ENCODE data around the gene FAM72A. TPM values are rescaled to one million over a fixed set of nuclear protein-coding genes. Genes with fewer than 3 reads are reported as not detected.
"Not testable (repeated sequence)": the region's sequence is repeated elsewhere in the genome, so short reads cannot be mapped to it uniquely, and the experiment has no call there.

Gene FAM72A
- total RNA-seq (1 to 10 TPM; 3.1 to 5.6 TPM), polyA plus RNA-seq (1 to 10 TPM; 2.3 to 4.1 TPM)
- long read RNA-seq, donor 1, partial matches to known transcripts: 0 of 1 reads
- long read RNA-seq, donor 1, other reads (novel, unspliced or antisense): 0 of 1 reads
- long read RNA-seq, donor 2, partial matches to known transcripts: 0 of 1 reads
- long read RNA-seq, donor 2, other reads (novel, unspliced or antisense): 0 of 1 reads
- long read RNA-seq, donor 3, partial matches to known transcripts: 0 of 1 reads
- long read RNA-seq, donor 3, other reads (novel, unspliced or antisense): 0 of 1 reads
- long read RNA-seq, donor 4, partial matches to known transcripts: 0 of 1 reads
- long read RNA-seq, donor 4, other reads (novel, unspliced or antisense): 0 of 1 reads
- long read RNA-seq, donor 5, partial matches to known transcripts: 0 of 1 reads
- long read RNA-seq, donor 5, other reads (novel, unspliced or antisense): 0 of 1 reads

DNA sequence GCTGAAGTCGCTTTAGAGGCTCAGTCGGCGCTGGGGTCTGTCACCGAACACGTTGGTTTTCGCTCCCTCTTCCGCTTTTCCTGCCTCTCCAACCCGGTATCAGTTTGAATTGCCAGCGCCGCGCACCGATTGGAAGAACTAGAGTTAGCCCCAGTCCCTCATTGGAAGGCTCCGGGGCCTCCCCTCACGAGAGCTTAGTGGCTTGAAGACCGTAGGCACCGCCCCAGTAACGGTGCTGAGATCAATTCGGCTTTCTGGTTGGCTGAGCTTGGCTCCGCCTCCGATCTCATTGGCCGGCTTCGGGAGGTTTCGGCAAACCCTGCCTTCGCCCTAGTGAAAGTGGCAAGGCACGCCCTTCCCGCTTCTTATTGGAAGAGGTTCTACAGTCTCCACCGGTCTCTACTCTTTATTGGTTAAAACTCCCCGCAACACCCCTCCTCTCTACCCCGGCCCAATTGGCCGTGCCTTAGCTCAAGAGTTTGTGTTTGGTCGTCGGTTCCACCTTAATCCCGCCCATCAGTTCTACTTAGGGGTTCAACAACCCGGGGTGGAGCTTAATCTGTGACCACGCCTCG is at the start of gene FAM72A:
TSS of gene FAM72A (minus strand) at position 51 of the 575 bp plus-strand sequence. CDS start 814 bp downstream, outside the sequence.
- not testable (repeated sequence) for H3K9ac ChIP-seq (ENCODE audit: insufficient read depth in 1 of 2, low read length in 2 of 2)

DNA sequence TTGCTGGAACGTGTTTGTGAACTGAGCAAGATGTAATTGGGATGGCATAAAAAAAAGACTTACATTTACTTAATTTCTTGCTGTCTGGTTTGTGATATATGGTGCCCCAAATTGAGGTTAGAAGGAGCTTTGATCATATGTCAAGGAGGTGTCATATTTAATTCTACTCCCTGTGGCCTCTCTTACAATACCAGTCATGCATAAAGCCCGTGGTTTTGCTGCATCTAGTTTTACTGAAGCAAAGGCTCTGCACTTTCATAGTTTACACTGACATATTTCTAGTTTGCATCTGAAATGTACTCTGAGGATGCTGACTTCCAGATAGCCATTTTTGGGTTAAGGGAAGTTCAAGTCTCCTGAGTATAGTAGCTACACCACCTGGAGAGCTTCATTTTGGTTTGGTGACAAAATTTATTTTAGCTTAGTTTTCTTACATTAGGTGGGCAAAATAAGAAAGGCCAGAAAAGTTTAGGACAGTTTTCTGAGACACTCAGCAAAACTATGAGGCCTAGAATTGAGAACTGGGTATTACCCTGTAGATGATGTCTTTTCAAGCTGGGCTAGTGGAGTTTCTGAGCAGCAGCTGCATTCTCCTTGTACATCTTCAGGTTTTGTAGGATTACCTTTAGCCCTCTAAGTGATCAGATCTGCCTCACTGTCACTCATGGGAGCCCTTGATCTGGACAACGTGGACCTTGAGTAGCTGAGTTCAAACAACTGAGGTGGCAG is 48.5 kb upstream of the FAM72A start:
- not testable (repeated sequence) for ATAC-seq (ENCODE audit: insufficient read depth, low FRiP score)

More for the DNA sequence above, at the start of gene FAM72A:
- H3K27ac ChIP-seq (ENCODE audit: low read depth in 1 of 2, low read length in 1 of 2): peak within 1 kb of the TSS; percentile 66 to 79
- not testable (repeated sequence) for H3K36me3 ChIP-seq (ENCODE audit: control insufficient read depth in 4 of 4, insufficient read depth in 4 of 4, low read length in 4 of 4); H3K27me3 ChIP-seq (ENCODE audit: control insufficient read depth in 3 of 3, insufficient read depth in 3 of 3, low read length in 2 of 3); H3K4me1 ChIP-seq (ENCODE audit: control insufficient read depth in 5 of 5, insufficient read depth in 5 of 5, low read length in 5 of 5); H3K9me3 ChIP-seq (ENCODE audit: control insufficient read depth in 4 of 4, insufficient read depth in 3 of 4, low read length in 3 of 4)
- DNase-seq (peak; percentile 99 to 100 (median 100)), ATAC-seq (ENCODE audit: insufficient read depth, low FRiP score) (peak; percentile 87)
- 0% methylated on average over 19 to 22 of the region's 36 CpGs for WGBS, 2 donors
- peak within 1 kb of the TSS; percentile 28 for H3K4me3 ChIP-seq

DNA sequence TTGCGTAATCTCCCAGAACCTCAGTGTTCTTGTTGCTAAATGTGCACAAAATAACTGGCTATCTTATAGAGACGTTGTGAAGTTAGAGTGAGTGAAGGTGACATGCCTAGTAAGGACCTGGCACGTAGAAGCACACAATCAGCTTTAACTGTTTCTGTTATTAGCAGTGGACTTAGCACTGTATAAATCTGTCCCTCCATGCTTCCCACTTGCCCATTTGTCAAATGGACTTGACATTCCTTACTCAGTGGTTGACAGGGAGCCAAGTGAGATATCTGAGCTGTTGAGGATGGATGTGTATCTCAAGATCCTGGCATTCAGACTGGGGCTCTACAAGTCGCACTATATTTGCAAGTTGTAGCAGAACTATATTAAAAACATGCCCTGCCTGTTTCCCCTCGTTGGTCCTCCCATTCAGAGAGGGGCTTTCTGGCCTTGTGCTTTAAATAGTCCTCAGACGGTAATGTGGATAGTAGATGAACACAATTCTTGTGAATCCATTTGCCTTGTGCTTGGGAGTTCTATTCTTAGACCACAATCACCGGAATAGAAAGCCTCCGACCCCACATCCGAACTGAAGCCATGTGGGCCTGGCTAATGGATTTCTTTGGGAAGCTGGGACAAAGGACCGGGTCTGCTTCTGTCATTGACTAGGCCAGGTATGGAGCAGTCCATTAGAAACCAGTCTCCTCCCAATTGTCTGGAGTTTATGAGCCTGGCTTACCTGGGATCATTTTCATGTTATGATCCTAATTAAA is 43.7 kb upstream of the FAM72A start:
- H3K4me3 ChIP-seq; H3K4me1 ChIP-seq (ENCODE audit: control insufficient read depth in 5 of 5, insufficient read depth in 5 of 5, low read length in 5 of 5); H3K9ac ChIP-seq (ENCODE audit: insufficient read depth in 1 of 2, low read length in 2 of 2); DNase-seq; H3K27ac ChIP-seq (ENCODE audit: low read depth in 1 of 2, low read length in 1 of 2); H3K27me3 ChIP-seq (ENCODE audit: control insufficient read depth in 3 of 3, insufficient read depth in 3 of 3, low read length in 2 of 3); H3K9me3 ChIP-seq (ENCODE audit: control insufficient read depth in 4 of 4, insufficient read depth in 3 of 4, low read length in 3 of 4); ATAC-seq (ENCODE audit: insufficient read depth, low FRiP score); H3K36me3 ChIP-seq (ENCODE audit: control insufficient read depth in 4 of 4, insufficient read depth in 4 of 4, low read length in 4 of 4): not testable (repeated sequence)
- WGBS, 2 donors: no CpG with 5 or more reads among the region's 10 CpGs

More for the DNA sequence above, 48.5 kb upstream of the FAM72A start:
- WGBS, 2 donors: 82 to 84% methylated on average over 2 of the region's 3 CpGs
- not testable (repeated sequence) for H3K36me3 ChIP-seq (ENCODE audit: control insufficient read depth in 4 of 4, insufficient read depth in 4 of 4, low read length in 4 of 4); H3K4me1 ChIP-seq (ENCODE audit: control insufficient read depth in 5 of 5, insufficient read depth in 5 of 5, low read length in 5 of 5); H3K27me3 ChIP-seq (ENCODE audit: control insufficient read depth in 3 of 3, insufficient read depth in 3 of 3, low read length in 2 of 3); H3K9me3 ChIP-seq (ENCODE audit: control insufficient read depth in 4 of 4, insufficient read depth in 3 of 4, low read length in 3 of 4); H3K9ac ChIP-seq (ENCODE audit: insufficient read depth in 1 of 2, low read length in 2 of 2); H3K4me3 ChIP-seq; DNase-seq; H3K27ac ChIP-seq (ENCODE audit: low read depth in 1 of 2, low read length in 1 of 2)

DNA sequence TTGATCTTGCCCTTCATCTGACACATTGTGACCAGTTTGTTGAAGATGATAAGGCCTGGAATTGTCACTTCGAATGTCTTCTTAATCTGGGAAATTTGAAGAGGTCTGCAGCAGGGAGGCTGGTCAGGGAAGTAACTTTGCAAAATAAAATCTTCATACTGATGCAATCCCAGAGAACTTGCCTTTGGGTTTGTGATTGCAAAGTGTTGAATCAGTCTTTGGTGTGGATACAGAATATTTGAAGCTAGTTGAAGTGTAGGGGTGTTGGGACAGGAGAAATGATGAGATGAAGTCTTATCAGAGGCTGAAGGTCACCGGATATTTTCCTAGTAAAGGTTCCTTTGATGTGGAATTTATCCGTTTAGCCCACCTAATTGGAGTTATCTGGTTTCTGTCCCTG is 42.8 kb upstream of the FAM72A start:
- not testable (repeated sequence) for ATAC-seq (ENCODE audit: insufficient read depth, low FRiP score); H3K4me1 ChIP-seq (ENCODE audit: control insufficient read depth in 5 of 5, insufficient read depth in 5 of 5, low read length in 5 of 5); H3K9ac ChIP-seq (ENCODE audit: insufficient read depth in 1 of 2, low read length in 2 of 2); H3K36me3 ChIP-seq (ENCODE audit: control insufficient read depth in 4 of 4, insufficient read depth in 4 of 4, low read length in 4 of 4); H3K27me3 ChIP-seq (ENCODE audit: control insufficient read depth in 3 of 3, insufficient read depth in 3 of 3, low read length in 2 of 3); H3K27ac ChIP-seq (ENCODE audit: low read depth in 1 of 2, low read length in 1 of 2); H3K4me3 ChIP-seq; DNase-seq; H3K9me3 ChIP-seq (ENCODE audit: control insufficient read depth in 4 of 4, insufficient read depth in 3 of 4, low read length in 3 of 4)
- 64 to 68% methylated on average over 1 of the region's 3 CpGs for WGBS, 2 donors

DNA sequence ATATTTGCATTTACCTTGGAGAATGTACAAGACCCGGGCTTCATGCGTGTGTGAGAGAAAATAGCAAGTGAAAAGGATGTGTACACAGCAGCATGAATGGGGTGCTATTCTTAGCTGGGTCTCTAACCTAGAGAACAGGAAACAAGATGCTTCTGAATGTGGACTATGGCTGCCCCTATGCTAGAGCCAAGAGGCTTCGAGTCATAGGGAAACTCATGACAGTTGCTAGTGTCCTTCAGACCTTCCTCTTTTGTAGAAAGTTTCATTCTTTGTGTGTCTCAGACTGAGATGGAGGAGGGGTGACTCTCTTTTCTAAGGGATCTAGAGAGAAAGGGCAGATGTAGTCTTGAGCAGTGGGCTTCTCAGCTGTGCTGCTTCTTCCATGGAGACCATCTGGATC is 40.7 kb upstream of the FAM72A start:
- not testable (repeated sequence) for H3K27ac ChIP-seq (ENCODE audit: low read depth in 1 of 2, low read length in 1 of 2)

DNA sequence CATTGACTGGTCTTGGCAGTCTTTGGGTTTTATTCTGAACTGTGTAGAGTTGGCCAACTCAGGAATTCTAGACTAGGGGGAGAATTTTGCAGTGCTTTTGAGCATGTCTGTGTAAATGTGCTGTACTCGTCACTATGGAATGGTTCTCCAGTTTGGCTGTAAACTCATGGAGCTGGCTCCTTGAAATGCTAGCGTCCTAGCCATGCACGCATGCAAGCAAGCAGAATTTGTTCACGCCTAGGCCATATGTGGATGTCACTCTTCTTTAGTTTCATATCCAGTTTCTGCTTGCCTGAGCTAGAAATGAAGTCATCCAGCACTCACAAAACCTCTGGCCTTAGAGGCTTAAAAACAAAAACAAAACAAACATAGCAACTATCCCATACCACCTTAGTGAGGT is 37.6 kb upstream of the FAM72A start:
- not testable (repeated sequence) for H3K27me3 ChIP-seq (ENCODE audit: control insufficient read depth in 3 of 3, insufficient read depth in 3 of 3, low read length in 2 of 3); H3K36me3 ChIP-seq (ENCODE audit: control insufficient read depth in 4 of 4, insufficient read depth in 4 of 4, low read length in 4 of 4); H3K4me1 ChIP-seq (ENCODE audit: control insufficient read depth in 5 of 5, insufficient read depth in 5 of 5, low read length in 5 of 5); H3K9ac ChIP-seq (ENCODE audit: insufficient read depth in 1 of 2, low read length in 2 of 2); H3K9me3 ChIP-seq (ENCODE audit: control insufficient read depth in 4 of 4, insufficient read depth in 3 of 4, low read length in 3 of 4); ATAC-seq (ENCODE audit: insufficient read depth, low FRiP score); H3K27ac ChIP-seq (ENCODE audit: low read depth in 1 of 2, low read length in 1 of 2); H3K4me3 ChIP-seq
- WGBS, 2 donors: 71 to 79% methylated on average over 4 of the region's 4 CpGs
- peak in 1 of 3 donors; percentile 5 for DNase-seq

More for the DNA sequence above, 40.7 kb upstream of the FAM72A start:
- H3K9me3 ChIP-seq (ENCODE audit: control insufficient read depth in 4 of 4, insufficient read depth in 3 of 4, low read length in 3 of 4); H3K36me3 ChIP-seq (ENCODE audit: control insufficient read depth in 4 of 4, insufficient read depth in 4 of 4, low read length in 4 of 4); H3K27me3 ChIP-seq (ENCODE audit: control insufficient read depth in 3 of 3, insufficient read depth in 3 of 3, low read length in 2 of 3); H3K4me1 ChIP-seq (ENCODE audit: control insufficient read depth in 5 of 5, insufficient read depth in 5 of 5, low read length in 5 of 5); H3K4me3 ChIP-seq; H3K9ac ChIP-seq (ENCODE audit: insufficient read depth in 1 of 2, low read length in 2 of 2): not testable (repeated sequence)
- DNase-seq: peak; percentile 8 to 31 (median 11)
- WGBS, 2 donors: 0 to 19% methylated on average over 1 to 3 of the region's 3 CpGs
- peak; percentile 59 for ATAC-seq (ENCODE audit: insufficient read depth, low FRiP score)

DNA sequence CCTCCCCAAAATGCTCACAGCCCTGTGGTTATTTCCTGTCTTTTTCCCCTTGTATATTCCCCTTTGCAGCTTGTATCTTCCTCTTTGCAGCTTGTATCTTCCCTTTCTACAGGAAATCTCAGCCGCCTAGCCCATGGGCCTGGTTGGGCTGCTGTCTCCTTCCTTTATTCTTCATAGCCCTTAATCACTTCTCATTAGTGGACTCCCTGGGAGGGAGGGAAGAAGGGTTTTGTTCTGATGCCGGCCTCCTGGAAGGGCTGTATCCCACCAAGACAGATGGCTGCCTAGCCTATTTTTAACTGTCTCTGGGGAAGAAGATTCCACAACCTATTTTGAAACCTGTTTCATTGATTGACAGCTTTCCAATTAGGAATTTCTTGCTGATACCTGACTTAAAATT is 32.6 kb upstream of the FAM72A start:
- H3K4me1 ChIP-seq (ENCODE audit: control insufficient read depth in 5 of 5, insufficient read depth in 5 of 5, low read length in 5 of 5); H3K27ac ChIP-seq (ENCODE audit: low read depth in 1 of 2, low read length in 1 of 2); H3K9me3 ChIP-seq (ENCODE audit: control insufficient read depth in 4 of 4, insufficient read depth in 3 of 4, low read length in 3 of 4); H3K27me3 ChIP-seq (ENCODE audit: control insufficient read depth in 3 of 3, insufficient read depth in 3 of 3, low read length in 2 of 3); ATAC-seq (ENCODE audit: insufficient read depth, low FRiP score); H3K4me3 ChIP-seq; H3K9ac ChIP-seq (ENCODE audit: insufficient read depth in 1 of 2, low read length in 2 of 2); DNase-seq; H3K36me3 ChIP-seq (ENCODE audit: control insufficient read depth in 4 of 4, insufficient read depth in 4 of 4, low read length in 4 of 4): not testable (repeated sequence)
- WGBS, 2 donors: 59% methylated on average over 1 of the region's 2 CpGs; no CpG with 5 or more reads in 1 of the 2 donors

All from lung (tissue), 14 donors.